NCI-H446 treated with DMSO at 0.1 percent for 48 hours (cell line): ENCODE data around the gene MAML1.

Experiments used
- DNase-seq: peaks from one replicate; lab custom pipeline; 2025; lab: John Stamatoyannopoulos, UW

MAML1 gene

GRCh38 chr5:179793468-179794139 is 61.0 kb downstream of the MAML1 start, which contains the start of gene LTC4S:
LTC4S (plus strand) TSS chr5:179793986; CDS start chr5:179794081, 95 bp downstream.
- no peak for DNase-seq

GRCh38 chr5:179794171-179794570 is 61.5 kb downstream of the MAML1 start:
- DNase-seq = no peak

GRCh38 chr5:179794575-179794974 is 62.0 kb downstream of the MAML1 start:
- DNase-seq = no peak

- DNase-seq = no peak
Measured at GRCh38 chr5:179795049-179795862, 62.6 kb downstream of the MAML1 start.

- peak; percentile 15 for DNase-seq
Measured at GRCh38 chr5:179795863-179796833, 63.5 kb downstream of the MAML1 start.

GRCh38 chr5:179796877-179797608 is 64.4 kb downstream of the MAML1 start:
- no peak for DNase-seq

GRCh38 chr5:179797741-179798140 is 65.1 kb downstream of the MAML1 start:
- no peak for DNase-seq

GRCh38 chr5:179798144-179798770 is 65.6 kb downstream of the MAML1 start:
- DNase-seq = no peak

GRCh38 chr5:179798771-179799643 is 66.4 kb downstream of the MAML1 start:
- DNase-seq = no peak

GRCh38 chr5:179799644-179799973 is 67.0 kb downstream of the MAML1 start:
- DNase-seq = no peak

- DNase-seq = no peak
Measured at GRCh38 chr5:179800071-179800695, 67.6 kb downstream of the MAML1 start.

- no peak for DNase-seq
Measured at GRCh38 chr5:179800696-179801201, 68.1 kb downstream of the MAML1 start.

GRCh38 chr5:179801304-179802206 is 68.9 kb downstream of the MAML1 start:
- no peak for DNase-seq

GRCh38 chr5:179802207-179802883 is 69.7 kb downstream of the MAML1 start:
- DNase-seq = no peak

- DNase-seq = no peak
Measured at GRCh38 chr5:179802950-179803562, 70.4 kb downstream of the MAML1 start.

GRCh38 chr5:179803651-179804554 is 71.3 kb downstream of the MAML1 start:
- no peak for DNase-seq
